T-helper 2 cell treated with Interferon-gamma antibody and Interleukin-4, amounts not matched to agents 5 μg/mL and 100 μg/mL, for 36 hours (primary cell): ENCODE data around the gene OR7A10.

Experiments used
- DNase-seq: peaks from one replicate; pipeline ENCODE4 v3.0.0; 2021; ENCODE audit warnings: low spot score
- H3K27ac Mint-ChIP-seq: one replicate; pipeline ENCODE4 v1.8.0; 2021; ENCODE audit warnings: mild to moderate bottlenecking, mixed read lengths
- H3K27me3 Mint-ChIP-seq: one replicate; pipeline ENCODE4 v1.8.0; 2021; ENCODE audit warnings: low read depth, mixed read lengths
- H3K36me3 Mint-ChIP-seq: one replicate; pipeline ENCODE4 v1.8.0; 2021; ENCODE audit warnings: low read depth, mixed read lengths
- H3K4me1 Mint-ChIP-seq: one replicate; pipeline ENCODE4 v1.8.0; 2021; ENCODE audit warnings: low read depth, mixed read lengths
- H3K4me3 Mint-ChIP-seq: one replicate; pipeline ENCODE4 v1.8.0; 2022; ENCODE audit warnings: mild to moderate bottlenecking, moderate library complexity, mixed read lengths
- H3K9me3 Mint-ChIP-seq: one replicate; pipeline ENCODE4 v1.8.0; 2021; ENCODE audit warnings: mixed read lengths

OR7A10 gene

DNA sequence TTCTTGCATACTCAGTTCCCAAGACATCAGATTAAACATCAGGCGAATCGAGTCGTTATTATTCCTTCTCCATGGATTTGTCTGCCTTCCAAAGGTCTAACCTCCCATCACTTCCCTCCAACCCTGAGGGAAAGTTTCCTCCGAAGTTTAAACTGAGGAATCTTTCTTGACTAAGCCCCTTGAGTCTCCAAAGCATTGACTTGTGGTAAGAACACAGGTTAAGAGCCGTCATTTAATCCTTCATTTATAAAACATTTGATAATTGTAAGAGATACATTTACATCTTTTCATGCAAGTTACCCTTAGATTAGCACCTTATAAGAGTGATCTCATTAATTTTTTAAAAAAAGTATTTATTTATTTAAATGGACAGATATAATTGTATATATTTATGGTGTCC, at the start of gene OR7A10:
Gene OR7A10 (minus strand): TSS at position 101 of the 400 bp plus-strand sequence. CDS start 7,045 bp downstream, outside the sequence.
- no peak within 1 kb of the TSS for H3K27ac Mint-ChIP-seq
- no peaks in the 10 kb centered on the region for H3K4me1 Mint-ChIP-seq
- no peak for DNase-seq
- H3K27me3 Mint-ChIP-seq: no peaks in the 10 kb centered on the region
- H3K36me3 Mint-ChIP-seq: no peaks in the 10 kb centered on the region
- no peak within 1 kb of the TSS for H3K4me3 Mint-ChIP-seq
- H3K9me3 Mint-ChIP-seq: no peaks in the 10 kb centered on the region

GRCh38 chr19:14890643-14891379, 42.1 kb upstream of the OR7A10 start:
- Mint-ChIP-seq H3K9me3 (no peaks in the 10 kb centered on the region), H3K27ac (no peak overlapping the region), H3K27me3 (peaks cover 10% of the 10 kb centered on the region), H3K4me1 (peaks cover 3% of the 10 kb centered on the region), H3K4me3 (no peak overlapping the region), H3K36me3 (no peaks in the 10 kb centered on the region)
- DNase-seq: no peak

- H3K9me3 Mint-ChIP-seq: no peaks in the 10 kb centered on the region
- H3K4me1 Mint-ChIP-seq: peaks cover 3% of the 10 kb centered on the region
- H3K4me3 Mint-ChIP-seq: no peak overlapping the region
- no peak for DNase-seq
- no peak overlapping the region for H3K27ac Mint-ChIP-seq
- H3K36me3 Mint-ChIP-seq: no peaks in the 10 kb centered on the region
- peaks cover 10% of the 10 kb centered on the region for H3K27me3 Mint-ChIP-seq
These were observed 41.4 kb upstream of the OR7A10 start for GRCh38 chr19:14889994-14890642.

DNA sequence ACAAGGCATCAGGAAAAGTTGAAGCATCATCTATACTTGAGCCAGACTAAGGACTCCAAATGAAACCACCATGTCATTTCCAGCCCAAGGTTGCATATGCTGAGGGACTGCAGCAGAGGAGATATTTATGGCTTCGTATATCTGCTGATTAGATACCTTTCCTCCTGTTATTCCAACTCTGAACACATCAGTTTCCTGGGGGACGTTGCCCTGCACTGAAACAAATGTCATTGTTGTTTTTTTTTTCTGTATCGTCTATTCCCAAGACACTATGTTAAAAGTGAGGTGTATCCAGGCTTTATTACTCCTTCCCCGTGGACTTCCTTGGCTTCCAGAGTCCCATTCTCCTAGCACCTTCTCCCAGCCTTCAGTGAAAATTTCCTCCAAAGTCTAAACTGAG, 37.3 kb upstream of the OR7A10 start, which contains the start of gene OR7A17:
Gene OR7A17 (minus strand): TSS at position 101 of the 400 bp plus-strand sequence. CDS start 4,777 bp downstream, outside the sequence.
- Mint-ChIP-seq H3K36me3 (no peaks in the 10 kb centered on the region), H3K9me3 (no peaks in the 10 kb centered on the region), H3K27ac (no peak within 1 kb of the TSS), H3K4me3 (no peak within 1 kb of the TSS), H3K27me3 (peaks cover 2% of the 10 kb centered on the region), H3K4me1 (peaks cover 3% of the 10 kb centered on the region)
- no peak for DNase-seq

DNA sequence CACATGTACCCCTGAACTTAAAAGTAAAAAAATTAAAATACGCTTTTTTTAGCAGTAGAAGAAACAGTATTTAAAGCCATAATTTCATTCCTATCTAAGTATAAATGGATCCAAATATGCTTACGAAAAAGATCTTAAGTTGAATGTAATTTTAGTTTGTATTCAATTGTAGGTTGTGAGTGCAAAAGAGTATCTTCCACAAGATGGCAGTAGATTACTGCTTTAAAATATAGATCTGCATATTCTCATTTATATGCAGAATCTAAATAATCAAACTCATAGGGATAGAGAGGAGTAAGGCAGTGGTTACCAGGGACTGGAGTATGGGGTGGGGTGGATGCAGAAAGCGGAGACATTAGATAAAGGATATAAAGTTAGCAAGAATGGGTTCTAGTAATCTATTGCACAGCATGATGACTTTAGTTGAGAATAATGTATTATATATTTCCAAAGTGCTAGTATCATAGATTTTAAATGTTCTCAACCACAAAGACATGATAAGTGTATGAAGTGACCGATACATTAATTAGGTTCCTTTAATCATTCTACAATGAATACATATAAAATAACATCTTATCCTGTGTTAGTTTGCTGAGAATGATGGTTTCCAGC, 23.0 kb upstream of the OR7A10 start:
- Mint-ChIP-seq H3K9me3 (no peaks in the 10 kb centered on the region), H3K4me1 (no peaks in the 10 kb centered on the region), H3K27me3 (peaks cover 6% of the 10 kb centered on the region), H3K4me3 (no peak overlapping the region), H3K27ac (no peak overlapping the region), H3K36me3 (no peaks in the 10 kb centered on the region)
- no peak for DNase-seq

- Mint-ChIP-seq H3K27me3 (peaks cover 3% of the 10 kb centered on the region), H3K27ac (no peak overlapping the region), H3K4me3 (no peak overlapping the region), H3K9me3 (no peaks in the 10 kb centered on the region), H3K36me3 (no peaks in the 10 kb centered on the region), H3K4me1 (no peaks in the 10 kb centered on the region)
- DNase-seq: no peak
These were observed 19.8 kb upstream of the OR7A10 start for GRCh38 chr19:14868497-14868896.

DNA sequence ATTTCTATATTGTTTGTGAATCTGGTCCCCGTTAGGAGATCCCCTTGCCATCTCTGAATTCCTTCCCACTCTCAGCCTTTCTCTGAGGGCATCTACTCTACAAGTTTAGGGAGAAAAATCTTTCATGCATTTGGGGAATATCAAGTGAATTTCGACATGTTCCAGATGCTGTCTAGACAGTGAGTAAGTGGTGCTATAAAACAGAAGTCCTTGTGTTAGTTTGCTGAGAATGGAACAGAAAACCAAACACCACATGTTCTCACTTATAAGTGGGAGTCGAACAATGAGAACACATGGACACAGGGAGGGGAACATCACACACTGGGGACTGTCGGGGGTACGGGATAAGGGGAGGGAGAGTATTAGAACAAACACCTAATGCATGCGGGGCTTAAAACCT, 5.1 kb downstream of the OR7A10 start:
- no peak overlapping the region for H3K4me3 Mint-ChIP-seq
- no peaks in the 10 kb centered on the region for H3K4me1 Mint-ChIP-seq
- no peak overlapping the region for H3K27ac Mint-ChIP-seq
- no peaks in the 10 kb centered on the region for H3K9me3 Mint-ChIP-seq
- H3K27me3 Mint-ChIP-seq: no peaks in the 10 kb centered on the region
- H3K36me3 Mint-ChIP-seq: no peaks in the 10 kb centered on the region
- no peak for DNase-seq

DNA sequence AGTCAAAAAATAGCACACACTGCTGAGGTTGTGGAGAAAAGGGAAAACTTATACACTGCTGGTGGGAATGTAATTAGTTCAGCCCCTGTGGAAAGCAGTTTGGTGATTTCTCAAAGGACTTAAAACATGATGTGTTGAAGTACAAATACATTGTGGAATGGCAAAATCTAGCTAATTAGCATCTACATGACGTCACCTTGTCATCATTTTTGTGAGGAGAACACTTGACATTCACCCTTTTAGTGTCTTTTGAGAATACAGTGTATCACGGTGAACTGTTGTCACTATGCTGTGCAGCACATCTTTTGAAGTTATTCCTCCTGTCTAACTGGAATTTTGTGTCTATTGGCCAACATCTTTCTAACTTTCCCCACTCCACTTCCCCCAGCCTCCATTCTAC, 5.6 kb downstream of the OR7A10 start:
- Mint-ChIP-seq H3K9me3 (no peaks in the 10 kb centered on the region), H3K27ac (no peak overlapping the region), H3K27me3 (no peaks in the 10 kb centered on the region), H3K36me3 (no peaks in the 10 kb centered on the region), H3K4me3 (no peak overlapping the region), H3K4me1 (no peaks in the 10 kb centered on the region)
- DNase-seq: no peak

DNA sequence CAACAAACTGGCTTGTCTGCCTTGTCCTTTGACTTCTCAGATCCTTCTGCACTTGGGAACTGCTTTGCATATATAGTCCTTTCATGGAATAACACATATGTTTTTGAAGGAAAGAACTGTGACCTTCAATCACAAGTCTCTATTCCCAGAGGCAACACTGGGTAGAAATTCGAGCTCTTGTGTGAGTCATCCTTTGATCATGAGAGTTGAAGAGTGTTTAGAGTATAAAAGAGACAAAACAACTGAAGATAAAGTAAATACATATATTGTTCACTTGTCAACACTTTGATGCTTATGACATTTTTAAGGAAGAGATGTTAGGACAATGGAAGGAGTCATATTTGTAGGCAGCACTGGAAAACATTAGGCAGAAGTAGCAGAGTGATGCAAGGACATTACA, 8.5 kb downstream of the OR7A10 start:
- DNase-seq: no peak
- no peaks in the 10 kb centered on the region for H3K9me3 Mint-ChIP-seq
- H3K36me3 Mint-ChIP-seq: no peaks in the 10 kb centered on the region
- no peak overlapping the region for H3K4me3 Mint-ChIP-seq
- no peaks in the 10 kb centered on the region for H3K27me3 Mint-ChIP-seq
- H3K27ac Mint-ChIP-seq: no peak overlapping the region
- H3K4me1 Mint-ChIP-seq: no peaks in the 10 kb centered on the region

GRCh38 chr19:14837391-14837790, 11.3 kb downstream of the OR7A10 start:
- H3K36me3 Mint-ChIP-seq: no peaks in the 10 kb centered on the region
- H3K4me3 Mint-ChIP-seq: no peak overlapping the region
- H3K9me3 Mint-ChIP-seq: no peaks in the 10 kb centered on the region
- no peaks in the 10 kb centered on the region for H3K4me1 Mint-ChIP-seq
- H3K27ac Mint-ChIP-seq: no peak overlapping the region
- H3K27me3 Mint-ChIP-seq: no peaks in the 10 kb centered on the region
- no peak for DNase-seq

DNA sequence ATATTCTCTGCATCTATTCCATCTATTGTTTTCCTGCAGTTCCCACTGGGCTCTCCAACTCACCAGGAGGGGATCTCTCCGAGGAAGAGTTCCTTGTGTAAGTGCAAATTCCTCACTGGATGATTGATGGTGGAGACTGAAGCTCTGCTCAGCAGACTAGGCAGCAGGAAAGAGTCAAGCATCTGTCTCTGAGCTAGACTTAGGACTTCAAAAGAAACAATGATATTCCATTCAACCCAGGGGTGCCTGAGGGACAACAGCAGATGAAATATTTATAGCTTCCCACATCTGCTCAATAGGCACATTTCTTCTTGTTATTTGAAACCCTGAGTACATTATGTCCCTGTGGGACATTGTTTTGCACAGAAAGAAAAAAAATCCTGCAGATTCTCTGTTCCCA, 13.7 kb downstream of the OR7A10 start, which contains the start of the genes OR7A5 and OR7C1:
Gene OR7A5 (minus strand): TSS at position 175 of the 400 bp plus-strand sequence. CDS start 6,944 bp downstream, outside the sequence.
Gene OR7C1 (minus strand): TSS at position 175 of the 400 bp plus-strand sequence. CDS start 35,049 bp downstream, outside the sequence.
- no peaks in the 10 kb centered on the region for H3K36me3 Mint-ChIP-seq
- DNase-seq: no peak
- no peak within 1 kb of the TSS for H3K27ac Mint-ChIP-seq
- H3K4me1 Mint-ChIP-seq: no peaks in the 10 kb centered on the region
- H3K9me3 Mint-ChIP-seq: no peaks in the 10 kb centered on the region
- H3K4me3 Mint-ChIP-seq: no peak within 1 kb of the TSS
- no peaks in the 10 kb centered on the region for H3K27me3 Mint-ChIP-seq

GRCh38 chr19:14830702-14831101, 18.0 kb downstream of the OR7A10 start:
- no peaks in the 10 kb centered on the region for H3K4me1 Mint-ChIP-seq
- no peaks in the 10 kb centered on the region for H3K36me3 Mint-ChIP-seq
- no peak overlapping the region for H3K4me3 Mint-ChIP-seq
- no peaks in the 10 kb centered on the region for H3K9me3 Mint-ChIP-seq
- DNase-seq: no peak
- H3K27me3 Mint-ChIP-seq: no peaks in the 10 kb centered on the region
- no peak overlapping the region for H3K27ac Mint-ChIP-seq

GRCh38 chr19:14826006-14826405, 22.7 kb downstream of the OR7A10 start:
- Mint-ChIP-seq H3K27ac (no peak overlapping the region), H3K36me3 (no peaks in the 10 kb centered on the region), H3K9me3 (no peaks in the 10 kb centered on the region), H3K27me3 (peaks cover 2% of the 10 kb centered on the region), H3K4me1 (no peaks in the 10 kb centered on the region), H3K4me3 (no peak overlapping the region)
- no peak for DNase-seq

DNA sequence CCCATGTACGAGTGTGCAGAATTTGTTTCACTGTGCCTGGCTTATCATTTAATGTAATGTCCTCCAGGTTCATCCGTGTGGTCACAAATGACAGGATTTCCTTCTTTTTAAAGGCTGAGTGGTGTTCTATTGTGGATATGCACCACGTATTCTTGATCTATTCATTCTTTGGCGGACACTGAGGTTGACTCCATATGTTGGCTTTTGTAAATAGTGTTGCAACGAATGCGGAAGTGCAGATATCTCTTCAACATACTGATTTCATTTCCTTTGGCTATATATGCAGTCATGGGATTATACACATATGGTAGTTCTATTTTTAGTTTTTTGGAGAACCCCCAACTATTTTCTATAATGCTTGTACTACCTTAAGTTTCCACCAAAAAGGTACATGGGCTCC, 26.8 kb downstream of the OR7A10 start:
- H3K4me3 Mint-ChIP-seq: no peak overlapping the region
- no peaks in the 10 kb centered on the region for H3K4me1 Mint-ChIP-seq
- no peak overlapping the region for H3K27ac Mint-ChIP-seq
- no peak for DNase-seq
- no peaks in the 10 kb centered on the region for H3K9me3 Mint-ChIP-seq
- no peaks in the 10 kb centered on the region for H3K36me3 Mint-ChIP-seq
- peaks cover 2% of the 10 kb centered on the region for H3K27me3 Mint-ChIP-seq
